Neural cell (in vitro differentiated cells): ENCODE data around the gene IGF1. TPM values are rescaled to one million over a fixed set of nuclear protein-coding genes. Genes with fewer than 3 reads are reported as not detected.

ENCODE experiments used
- H2AFZ ChIP-seq: fragments of 200-600, 300-800 bp; sonication (generic), shearing (Covaris generic); 2 replicates; pipeline ENCODE4 v1.6.0; 2014; ENCODE audit warnings: low read depth, mild to moderate bottlenecking, antibody characterized with exemption, low read length, moderate library complexity
- H3F3A ChIP-seq: fragments of 200-600 bp; shearing (Covaris generic); 2 replicates; pipeline ENCODE4 v1.6.1; 2016; ENCODE audit warnings: mild to moderate bottlenecking, moderate library complexity, mixed read lengths, antibody characterized with exemption, low read length; ENCODE audit not compliant: insufficient read depth, poor library complexity, severe bottlenecking
- H3K27ac ChIP-seq: fragments of 200-600, 300-800 bp; sonication (generic), shearing (Covaris generic); 2 replicates; pipeline ENCODE4 v1.5.1; 2014; ENCODE audit warnings: mild to moderate bottlenecking, low read length, moderate library complexity
- H3K27me3 ChIP-seq: fragments of 300-800, 200-600 bp; sonication (generic), shearing (Covaris generic); 2 replicates; pipeline ENCODE4 v1.6.0; 2014; ENCODE audit warnings: mild to moderate bottlenecking, low read depth, low read length, moderate library complexity; ENCODE audit not compliant: insufficient read depth
- H3K36me3 ChIP-seq: fragments of 300-800, 200-600 bp; sonication (generic), shearing (Covaris generic); 2 replicates; pipeline ENCODE4 v1.5.1; 2014; ENCODE audit warnings: mild to moderate bottlenecking, antibody characterized with exemption, low read length, moderate library complexity; ENCODE audit not compliant: insufficient read depth
- H3K4me2 ChIP-seq: fragments of 300-800, 200-600 bp; sonication (generic), shearing (Covaris generic); 2 replicates; pipeline ENCODE4 v1.6.0; 2014; ENCODE audit warnings: mild to moderate bottlenecking, low read length
- H3K4me3 ChIP-seq: fragments of 300-800, 200-600 bp; sonication (generic), shearing (Covaris generic); 2 replicates; pipeline ENCODE4 v1.5.1; 2014; ENCODE audit warnings: mild to moderate bottlenecking, low read length, moderate library complexity
- H3K79me2 ChIP-seq: fragments of 200-600 bp; shearing (Covaris generic); replicated peaks from 2 replicates; pipeline ENCODE4 v1.6.0; 2014; ENCODE audit warnings: mild to moderate bottlenecking, low read length, moderate library complexity; ENCODE audit not compliant: insufficient read depth
- H3K9ac ChIP-seq: fragments of 300-800, 200-600 bp; sonication (generic), shearing (Covaris generic); 2 replicates; pipeline ENCODE4 v1.6.1; 2016; ENCODE audit warnings: mild to moderate bottlenecking, low read length, mixed read lengths
- H3K9me2 ChIP-seq: fragments of 200-600 bp; shearing (Covaris generic); 2 replicates; pipeline ENCODE4 v1.6.1; 2016; ENCODE audit warnings: mild to moderate bottlenecking, low read length, mixed read lengths; ENCODE audit not compliant: insufficient read depth
- H3K9me3 ChIP-seq: fragments of 200-600, 300-800 bp; sonication (generic), shearing (Covaris generic); 2 replicates; pipeline ENCODE4 v1.6.1; 2016; ENCODE audit warnings: mild to moderate bottlenecking, mixed run types, low read length, moderate library complexity, mixed read lengths
- H4K20me1 ChIP-seq: fragments of 200-600 bp; shearing (Covaris generic); 2 replicates; pipeline ENCODE4 v1.6.1; 2016; ENCODE audit warnings: mild to moderate bottlenecking, mixed run types; ENCODE audit not compliant: insufficient read depth
- EP300 ChIP-seq: fragments of 450-650 bp; conservative IDR thresholded peaks from 2 replicates; pipeline ENCODE4 v1.6.1; 2014; ENCODE audit warnings: antibody characterized with exemption, mild to moderate bottlenecking, moderate library complexity; ENCODE audit not compliant: poor library complexity, severe bottlenecking
- EZH2 ChIP-seq: fragments of 200-600, 300-800 bp; shearing (Covaris generic), sonication (generic); IDR thresholded peaks from 2 replicates; pipeline ENCODE4 v1.6.1; 2014; ENCODE audit warnings: antibody characterized with exemption, low read length, borderline replicate concordance, mild to moderate bottlenecking; ENCODE audit not compliant: insufficient read depth, poor library complexity, severe bottlenecking
- MXI1 ChIP-seq: fragments of 450-650 bp; conservative IDR thresholded peaks from 2 replicates; pipeline ENCODE4 v1.6.1; 2014; ENCODE audit warnings: antibody characterized with exemption, mild to moderate bottlenecking; ENCODE audit not compliant: poor library complexity, severe bottlenecking
- POLR2AphosphoS5 ChIP-seq: IDR thresholded peaks from 2 replicates; pipeline ENCODE4 v1.6.1; 2012
- RAD21 ChIP-seq: fragments of 450-650 bp; conservative IDR thresholded peaks from 2 replicates; pipeline ENCODE4 v1.6.1; 2014; ENCODE audit warnings: antibody characterized with exemption, mild to moderate bottlenecking, moderate library complexity
- SMC3 ChIP-seq: fragments of 450-650 bp; conservative IDR thresholded peaks from 2 replicates; pipeline ENCODE4 v1.6.1; 2014; ENCODE audit warnings: antibody characterized with exemption, mild to moderate bottlenecking, moderate library complexity; ENCODE audit not compliant: poor library complexity
- TAF1 ChIP-seq: IDR thresholded peaks from 2 replicates; pipeline ENCODE4 v1.6.1; 2012; ENCODE audit warnings: low read depth
- polyA plus RNA-seq: library from polyadenylated mRNA; depleted of rRNA; stranded (reverse); fragments of >200 nt; gene quantifications from 2 replicates; pipeline ENCODE4 v1.2.3, GENCODE V29; 2014
- TF ChIP-seq, protein P1 (sequence below): IDR thresholded peaks from 2 replicates; pipeline ENCODE4 v1.6.1; 2012; ENCODE audit warnings: borderline replicate concordance
- TF ChIP-seq, protein P2 (sequence below): fragments of 450-650 bp; IDR thresholded peaks from 2 replicates; pipeline ENCODE4 v1.5.1; 2014; ENCODE audit warnings: antibody characterized with exemption, mild to moderate bottlenecking, moderate library complexity; ENCODE audit not compliant: poor library complexity, severe bottlenecking

The IGF1 gene
- polyA plus RNA-seq, 1 donor from 2014 or later: not detected

DNA sequence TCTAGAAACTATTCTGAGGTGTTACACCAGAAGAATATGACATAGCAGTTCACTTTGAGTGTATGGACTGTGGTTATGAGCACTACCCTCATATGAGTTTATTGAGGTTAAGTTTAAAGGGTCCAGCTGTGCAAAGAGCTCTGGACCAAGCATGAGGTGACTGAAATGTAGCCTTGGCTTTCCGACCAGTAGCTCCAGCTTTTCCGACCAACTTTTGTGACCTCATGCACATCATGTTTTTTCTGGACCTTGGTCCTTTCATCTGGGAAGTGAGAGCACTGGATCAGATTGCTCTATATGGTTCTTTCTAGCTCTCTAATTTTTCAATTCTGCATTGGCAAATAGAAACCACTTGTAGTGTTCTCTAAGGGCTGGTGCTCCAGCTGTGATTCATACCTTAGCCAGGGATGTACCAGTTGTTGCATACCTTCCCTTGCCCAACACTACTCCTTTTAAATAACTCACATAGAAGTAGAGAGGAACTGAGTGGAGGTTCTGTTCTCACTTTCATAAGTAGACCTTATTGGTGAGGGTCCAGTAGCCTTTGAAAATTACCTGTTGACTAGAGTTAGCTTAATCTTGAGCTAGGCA is 16.6 kb downstream of the IGF1 start:
- no peaks in the 10 kb centered on the region for H3K9me2 ChIP-seq
- H3K36me3 ChIP-seq: no peaks in the 10 kb centered on the region

DNA sequence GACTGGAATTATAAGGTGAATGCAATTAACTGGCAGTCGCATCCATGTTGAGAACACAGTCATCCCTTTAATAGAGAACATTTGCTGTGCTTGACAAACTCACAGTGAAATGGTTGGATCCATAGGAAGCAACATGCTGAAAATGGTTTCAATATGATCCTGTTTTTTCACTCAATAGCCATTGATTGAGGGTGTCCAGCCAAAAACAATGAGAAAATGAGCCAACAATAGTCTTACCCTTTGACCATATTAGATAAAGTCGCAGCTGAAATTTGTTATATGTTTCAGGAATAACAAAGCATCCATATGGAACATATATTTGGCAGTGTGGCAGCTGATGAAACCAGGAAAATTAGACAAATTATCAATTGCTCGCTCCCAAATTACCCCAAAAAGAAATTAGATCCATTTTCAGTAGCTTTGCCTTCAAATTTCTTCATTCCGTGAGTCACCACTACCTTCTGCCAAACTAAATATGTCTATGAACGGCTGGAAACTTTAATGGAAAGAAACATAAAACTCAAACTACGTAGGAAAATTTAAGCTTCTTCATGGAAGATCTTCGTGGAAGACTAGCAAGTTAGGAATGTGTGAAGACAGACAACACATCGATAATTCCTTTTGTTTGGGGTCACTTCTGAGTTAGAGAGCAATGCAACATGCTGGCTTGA is 17.4 kb downstream of the IGF1 start:
- H3K4me2 ChIP-seq: no peak overlapping the region
- H3K9ac ChIP-seq: no peak overlapping the region
- no peak overlapping the region for H3K27ac ChIP-seq

More for the DNA sequence above, 16.6 kb downstream of the IGF1 start:
- Histone ChIP-seq H4K20me1 (no peaks in the 10 kb centered on the region), H3F3A (no peaks in the 10 kb centered on the region), H3K27me3 (no peaks in the 10 kb centered on the region), H3K9ac (no peak overlapping the region), H2AFZ (no peak overlapping the region), H3K4me2 (no peak overlapping the region), H3K79me2 (no peaks in the 10 kb centered on the region), H3K27ac (no peak overlapping the region), H3K4me3 (no peak overlapping the region), H3K9me3 (no peaks in the 10 kb centered on the region)
- no peak for TF ChIP-seq EP300
- TF ChIP-seq, protein P1, sequence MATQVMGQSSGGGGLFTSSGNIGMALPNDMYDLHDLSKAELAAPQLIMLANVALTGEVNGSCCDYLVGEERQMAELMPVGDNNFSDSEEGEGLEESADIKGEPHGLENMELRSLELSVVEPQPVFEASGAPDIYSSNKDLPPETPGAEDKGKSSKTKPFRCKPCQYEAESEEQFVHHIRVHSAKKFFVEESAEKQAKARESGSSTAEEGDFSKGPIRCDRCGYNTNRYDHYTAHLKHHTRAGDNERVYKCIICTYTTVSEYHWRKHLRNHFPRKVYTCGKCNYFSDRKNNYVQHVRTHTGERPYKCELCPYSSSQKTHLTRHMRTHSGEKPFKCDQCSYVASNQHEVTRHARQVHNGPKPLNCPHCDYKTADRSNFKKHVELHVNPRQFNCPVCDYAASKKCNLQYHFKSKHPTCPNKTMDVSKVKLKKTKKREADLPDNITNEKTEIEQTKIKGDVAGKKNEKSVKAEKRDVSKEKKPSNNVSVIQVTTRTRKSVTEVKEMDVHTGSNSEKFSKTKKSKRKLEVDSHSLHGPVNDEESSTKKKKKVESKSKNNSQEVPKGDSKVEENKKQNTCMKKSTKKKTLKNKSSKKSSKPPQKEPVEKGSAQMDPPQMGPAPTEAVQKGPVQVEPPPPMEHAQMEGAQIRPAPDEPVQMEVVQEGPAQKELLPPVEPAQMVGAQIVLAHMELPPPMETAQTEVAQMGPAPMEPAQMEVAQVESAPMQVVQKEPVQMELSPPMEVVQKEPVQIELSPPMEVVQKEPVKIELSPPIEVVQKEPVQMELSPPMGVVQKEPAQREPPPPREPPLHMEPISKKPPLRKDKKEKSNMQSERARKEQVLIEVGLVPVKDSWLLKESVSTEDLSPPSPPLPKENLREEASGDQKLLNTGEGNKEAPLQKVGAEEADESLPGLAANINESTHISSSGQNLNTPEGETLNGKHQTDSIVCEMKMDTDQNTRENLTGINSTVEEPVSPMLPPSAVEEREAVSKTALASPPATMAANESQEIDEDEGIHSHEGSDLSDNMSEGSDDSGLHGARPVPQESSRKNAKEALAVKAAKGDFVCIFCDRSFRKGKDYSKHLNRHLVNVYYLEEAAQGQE: no peak
- TF ChIP-seq SMC3: no peak
- no peak for TF ChIP-seq TAF1
- no peak for TF ChIP-seq RAD21
- TF ChIP-seq MXI1: no peak
- TF ChIP-seq POLR2AphosphoS5: no peak
- TF ChIP-seq EZH2: no peak
- TF ChIP-seq, protein P2, sequence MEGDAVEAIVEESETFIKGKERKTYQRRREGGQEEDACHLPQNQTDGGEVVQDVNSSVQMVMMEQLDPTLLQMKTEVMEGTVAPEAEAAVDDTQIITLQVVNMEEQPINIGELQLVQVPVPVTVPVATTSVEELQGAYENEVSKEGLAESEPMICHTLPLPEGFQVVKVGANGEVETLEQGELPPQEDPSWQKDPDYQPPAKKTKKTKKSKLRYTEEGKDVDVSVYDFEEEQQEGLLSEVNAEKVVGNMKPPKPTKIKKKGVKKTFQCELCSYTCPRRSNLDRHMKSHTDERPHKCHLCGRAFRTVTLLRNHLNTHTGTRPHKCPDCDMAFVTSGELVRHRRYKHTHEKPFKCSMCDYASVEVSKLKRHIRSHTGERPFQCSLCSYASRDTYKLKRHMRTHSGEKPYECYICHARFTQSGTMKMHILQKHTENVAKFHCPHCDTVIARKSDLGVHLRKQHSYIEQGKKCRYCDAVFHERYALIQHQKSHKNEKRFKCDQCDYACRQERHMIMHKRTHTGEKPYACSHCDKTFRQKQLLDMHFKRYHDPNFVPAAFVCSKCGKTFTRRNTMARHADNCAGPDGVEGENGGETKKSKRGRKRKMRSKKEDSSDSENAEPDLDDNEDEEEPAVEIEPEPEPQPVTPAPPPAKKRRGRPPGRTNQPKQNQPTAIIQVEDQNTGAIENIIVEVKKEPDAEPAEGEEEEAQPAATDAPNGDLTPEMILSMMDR: no peak

More for the DNA sequence above, 17.4 kb downstream of the IGF1 start:
- Histone ChIP-seq H3K9me2 (no peaks in the 10 kb centered on the region), H2AFZ (no peak overlapping the region), H3K36me3 (no peaks in the 10 kb centered on the region), H3K27me3 (no peaks in the 10 kb centered on the region), H3K79me2 (no peaks in the 10 kb centered on the region), H3K9me3 (no peaks in the 10 kb centered on the region), H3K4me3 (no peak overlapping the region), H4K20me1 (no peaks in the 10 kb centered on the region), H3F3A (no peaks in the 10 kb centered on the region)
- no peak for TF ChIP-seq POLR2AphosphoS5
- TF ChIP-seq, protein P2: no peak
- TF ChIP-seq TAF1: no peak
- TF ChIP-seq SMC3: no peak
- TF ChIP-seq RAD21: no peak
- TF ChIP-seq EZH2: no peak
- TF ChIP-seq MXI1: no peak
- TF ChIP-seq EP300: no peak
- TF ChIP-seq, protein P1: no peak
